ENCODE results near the gene VPS13D.

The VPS13D gene

GRCh38 chr1:12338017-12338416 lies 108.2 kb downstream of the VPS13D start:
- no peak for DNase-seq
- no peak overlapping the region for H3K27ac Mint-ChIP-seq
- H3K27me3 Mint-ChIP-seq = no peaks in the 10 kb centered on the region
- H3K4me1 Mint-ChIP-seq (ENCODE audit: low read depth) = peaks cover 33% of the 10 kb centered on the region
- H3K36me3 Mint-ChIP-seq (ENCODE audit: low read depth) = peaks cover 71% of the 10 kb centered on the region
- no peak overlapping the region for H3K4me3 Mint-ChIP-seq
- no peaks in the 10 kb centered on the region for H3K9me3 Mint-ChIP-seq

GRCh38 chr1:12338823-12339222 lies 109.0 kb downstream of the VPS13D start:
- Mint-ChIP-seq H3K27me3 (no peaks in the 10 kb centered on the region), H3K4me1 (ENCODE audit: low read depth) (peaks cover 36% of the 10 kb centered on the region), H3K36me3 (ENCODE audit: low read depth) (peaks cover 67% of the 10 kb centered on the region), H3K4me3 (no peak overlapping the region), H3K27ac (no peak overlapping the region), H3K9me3 (no peaks in the 10 kb centered on the region)
- no peak for DNase-seq

- H3K27me3 Mint-ChIP-seq = no peaks in the 10 kb centered on the region
- no peak overlapping the region for H3K4me3 Mint-ChIP-seq
- no peaks in the 10 kb centered on the region for H3K9me3 Mint-ChIP-seq
- no peak for DNase-seq
- peaks cover 63% of the 10 kb centered on the region for H3K36me3 Mint-ChIP-seq (ENCODE audit: low read depth)
- H3K4me1 Mint-ChIP-seq (ENCODE audit: low read depth) = peaks cover 42% of the 10 kb centered on the region
- no peak overlapping the region for H3K27ac Mint-ChIP-seq
Measured at GRCh38 chr1:12339396-12339795, 109.6 kb downstream of the VPS13D start.

- Mint-ChIP-seq H3K4me1 (ENCODE audit: low read depth) (peaks cover 48% of the 10 kb centered on the region), H3K27ac (no peak overlapping the region), H3K27me3 (no peaks in the 10 kb centered on the region), H3K4me3 (no peak overlapping the region), H3K9me3 (no peaks in the 10 kb centered on the region), H3K36me3 (ENCODE audit: low read depth) (peaks cover 61% of the 10 kb centered on the region)
- DNase-seq = no peak
Measured at GRCh38 chr1:12339811-12340543, 110.1 kb downstream of the VPS13D start.

- Mint-ChIP-seq H3K36me3 (ENCODE audit: low read depth) (peaks cover 61% of the 10 kb centered on the region), H3K27me3 (no peaks in the 10 kb centered on the region), H3K4me3 (no peak overlapping the region), H3K4me1 (ENCODE audit: low read depth) (peaks cover 53% of the 10 kb centered on the region), H3K27ac (no peak overlapping the region), H3K9me3 (no peaks in the 10 kb centered on the region)
- no peak for DNase-seq
Measured at GRCh38 chr1:12340544-12340930, 110.7 kb downstream of the VPS13D start.

GRCh38 chr1:12341667-12342066 lies 111.8 kb downstream of the VPS13D start:
- Mint-ChIP-seq H3K4me1 (ENCODE audit: low read depth) (peaks cover 64% of the 10 kb centered on the region), H3K27ac (peak overlapping the region; percentile 23)

GRCh38 chr1:12342401-12343003 lies 112.7 kb downstream of the VPS13D start:
- no peaks in the 10 kb centered on the region for H3K9me3 Mint-ChIP-seq
- no peaks in the 10 kb centered on the region for H3K27me3 Mint-ChIP-seq
- H3K27ac Mint-ChIP-seq = no peak overlapping the region
- no peak for DNase-seq
- H3K36me3 Mint-ChIP-seq (ENCODE audit: low read depth) = peaks cover 65% of the 10 kb centered on the region
- H3K4me3 Mint-ChIP-seq = no peak overlapping the region
- H3K4me1 Mint-ChIP-seq (ENCODE audit: low read depth) = peaks cover 68% of the 10 kb centered on the region

More at GRCh38 chr1:12341667-12342066, 111.8 kb downstream of the VPS13D start:
- Mint-ChIP-seq H3K4me3 (no peak overlapping the region), H3K36me3 (ENCODE audit: low read depth) (peaks cover 61% of the 10 kb centered on the region), H3K9me3 (no peaks in the 10 kb centered on the region), H3K27me3 (no peaks in the 10 kb centered on the region)
- DNase-seq = no peak

- H3K4me1 Mint-ChIP-seq (ENCODE audit: low read depth) = peaks cover 71% of the 10 kb centered on the region
- H3K27ac Mint-ChIP-seq = peak overlapping the region; percentile 30
- peaks cover 69% of the 10 kb centered on the region for H3K36me3 Mint-ChIP-seq (ENCODE audit: low read depth)
- DNase-seq = no peak
- H3K27me3 Mint-ChIP-seq = no peaks in the 10 kb centered on the region
- H3K9me3 Mint-ChIP-seq = no peaks in the 10 kb centered on the region
- no peak overlapping the region for H3K4me3 Mint-ChIP-seq
Measured at GRCh38 chr1:12343823-12344487, 114.1 kb downstream of the VPS13D start.

- Mint-ChIP-seq H3K4me3 (peak overlapping the region; percentile 53), H3K36me3 (ENCODE audit: low read depth) (peaks cover 71% of the 10 kb centered on the region), H3K4me1 (ENCODE audit: low read depth) (peaks cover 68% of the 10 kb centered on the region), H3K27ac (peak overlapping the region; percentile 89), H3K9me3 (no peaks in the 10 kb centered on the region), H3K27me3 (no peaks in the 10 kb centered on the region)
- DNase-seq = no peak
Measured at GRCh38 chr1:12344596-12345349, 114.9 kb downstream of the VPS13D start.

- peaks cover 76% of the 10 kb centered on the region for H3K36me3 Mint-ChIP-seq (ENCODE audit: low read depth)
- DNase-seq = no peak
- peaks cover 60% of the 10 kb centered on the region for H3K4me1 Mint-ChIP-seq (ENCODE audit: low read depth)
- H3K4me3 Mint-ChIP-seq = peak overlapping the region; percentile 53
- no peaks in the 10 kb centered on the region for H3K27me3 Mint-ChIP-seq
- peak overlapping the region; percentile 89 for H3K27ac Mint-ChIP-seq
- H3K9me3 Mint-ChIP-seq = no peaks in the 10 kb centered on the region
Measured at GRCh38 chr1:12345350-12346217, 115.8 kb downstream of the VPS13D start.

GRCh38 chr1:12346483-12347151 lies 116.8 kb downstream of the VPS13D start:
- H3K36me3 Mint-ChIP-seq (ENCODE audit: low read depth) = peaks cover 82% of the 10 kb centered on the region
- peaks cover 51% of the 10 kb centered on the region for H3K4me1 Mint-ChIP-seq (ENCODE audit: low read depth)
- no peaks in the 10 kb centered on the region for H3K27me3 Mint-ChIP-seq
- H3K27ac Mint-ChIP-seq = peak overlapping the region; percentile 89
- H3K9me3 Mint-ChIP-seq = no peaks in the 10 kb centered on the region
- H3K4me3 Mint-ChIP-seq = no peak overlapping the region
- no peak for DNase-seq

- Mint-ChIP-seq H3K9me3 (no peaks in the 10 kb centered on the region), H3K27me3 (no peaks in the 10 kb centered on the region), H3K4me3 (no peak overlapping the region), H3K27ac (no peak overlapping the region), H3K36me3 (ENCODE audit: low read depth) (peaks cover 77% of the 10 kb centered on the region), H3K4me1 (ENCODE audit: low read depth) (peaks cover 39% of the 10 kb centered on the region)
- no peak for DNase-seq
Measured at GRCh38 chr1:12348113-12348512, 118.3 kb downstream of the VPS13D start.

GRCh38 chr1:12353981-12354380 lies 124.2 kb downstream of the VPS13D start:
- Mint-ChIP-seq H3K9me3 (no peaks in the 10 kb centered on the region), H3K27me3 (no peaks in the 10 kb centered on the region), H3K4me3 (no peak overlapping the region), H3K4me1 (ENCODE audit: low read depth) (peaks cover 2% of the 10 kb centered on the region), H3K36me3 (ENCODE audit: low read depth) (peaks cover 77% of the 10 kb centered on the region), H3K27ac (no peak overlapping the region)
- no peak for DNase-seq
